Muscle of leg (tissue), 11 donors: ENCODE results near the gene SSU72. TPM values are rescaled to one million over a fixed set of nuclear protein-coding genes. Genes with fewer than 3 reads are reported as not detected.

Source experiments
- DNase-seq: peaks from one replicate; pipeline ENCODE4 v3.0.0; 2013
- H3K27ac ChIP-seq: one replicate; pipeline ENCODE4 v1.5.1; 2013; ENCODE audit warnings: mild to moderate bottlenecking, low read length, control low read depth
- H3K27me3 ChIP-seq: one replicate; pipeline ENCODE4 v1.6.1; 2013; ENCODE audit warnings: low read length; ENCODE audit not compliant: control insufficient read depth, insufficient read depth
- H3K36me3 ChIP-seq: one replicate; pipeline ENCODE4 v1.6.1; 2013; ENCODE audit warnings: low read length; ENCODE audit not compliant: control insufficient read depth, insufficient read depth
- H3K4me1 ChIP-seq: one replicate; pipeline ENCODE4 v1.6.1; 2013; ENCODE audit warnings: low read length; ENCODE audit not compliant: control insufficient read depth, insufficient read depth
- H3K4me3 ChIP-seq: one replicate; pipeline ENCODE4 v1.5.1; 2013; ENCODE audit warnings: low read length, control low read depth
- H3K9me3 ChIP-seq: replicated peaks from 2 replicates; pipeline ENCODE4 v1.6.1; 2013; ENCODE audit warnings: low read depth, low read length; ENCODE audit not compliant: control insufficient read depth
- WGBS: methylation state at CpG from one replicate; pipeline ENCODE4 v1.1.5; 2013; ENCODE audit warnings: missing lambda C conversion rate; ENCODE audit not compliant: insufficient coverage; 5-methylcytosine and 5-hydroxymethylcytosine counted together
- polyA plus RNA-seq, 8 donors: library from polyadenylated mRNA; unstranded; fragments of 120-200 nt; gene quantifications; one replicate each; pipeline versions ENCODE4 v1.2.1 to v1.2.3, GENCODE V29; 2013; ENCODE audit warnings: inconsistent platforms in 1 of 8, low replicate concordance in 1 of 8; ENCODE audit not compliant: insufficient read length in 8 of 8, insufficient read depth in 1 of 8
- total RNA-seq: library from RNA; stranded (reverse); fragments of 120-200 nt; gene quantifications from one replicate; pipeline ENCODE4 v1.2.4, GENCODE V29; 2013

The SSU72 gene
- total and polyA plus RNA-seq, 9 donors: 38.0 to 106 (median 92.1) TPM

DNA sequence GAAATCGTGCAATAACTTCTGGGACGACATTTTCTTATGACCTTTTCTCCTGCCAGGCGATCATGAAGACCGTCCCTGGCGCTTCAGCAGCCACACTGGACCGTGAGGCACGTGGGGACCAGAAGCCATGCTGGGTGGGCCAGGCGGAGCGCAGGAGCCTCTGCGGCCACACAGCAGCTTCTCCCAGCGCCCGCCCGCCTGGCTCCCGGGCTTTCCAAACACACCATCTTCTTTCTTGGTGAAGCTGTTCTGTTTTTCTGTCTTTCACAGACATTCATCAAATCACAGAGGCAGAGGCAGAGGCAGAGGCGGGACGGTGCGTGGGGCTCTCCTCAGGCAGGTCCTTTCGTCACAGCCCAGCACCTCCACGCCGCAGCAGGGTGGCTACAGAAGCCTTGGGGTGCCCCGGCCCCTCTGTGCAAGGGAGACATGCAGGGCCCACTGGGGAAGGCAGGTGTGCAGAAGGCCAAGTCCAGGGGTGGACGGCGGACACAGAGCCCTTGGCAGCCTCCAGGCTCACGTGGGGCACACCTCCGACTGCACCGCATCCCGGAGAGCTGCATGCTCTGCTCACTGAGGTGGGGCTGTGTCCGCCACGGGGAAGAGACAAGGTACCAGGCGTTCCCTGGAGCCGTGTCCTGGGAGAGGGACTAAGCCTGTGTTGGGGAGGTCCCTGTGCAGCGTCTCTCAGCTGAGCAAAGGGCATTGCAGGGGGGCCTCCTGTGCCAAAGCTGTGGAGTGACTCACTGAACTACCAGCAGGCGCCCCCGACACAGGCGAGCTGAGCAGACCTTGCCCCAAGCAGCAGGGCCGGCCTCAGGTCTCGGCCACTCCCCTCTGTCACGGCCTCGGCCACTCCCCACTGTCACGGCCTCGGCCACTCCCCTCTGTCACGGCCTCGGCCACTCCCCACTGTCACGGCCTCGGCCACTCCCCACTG lies 31.6 kb downstream of the SSU72 start:
- DNase-seq: no peak
- Histone ChIP-seq H3K36me3 (peaks cover 29% of the 10 kb centered on the region), H3K4me1 (peaks cover 17% of the 10 kb centered on the region), H3K27ac (no peak overlapping the region), H3K9me3 (no peaks in the 10 kb centered on the region), H3K4me3 (no peak overlapping the region), H3K27me3 (no peaks in the 10 kb centered on the region)
- WGBS: 82% methylated on average over 41 of the region's 45 CpGs

DNA sequence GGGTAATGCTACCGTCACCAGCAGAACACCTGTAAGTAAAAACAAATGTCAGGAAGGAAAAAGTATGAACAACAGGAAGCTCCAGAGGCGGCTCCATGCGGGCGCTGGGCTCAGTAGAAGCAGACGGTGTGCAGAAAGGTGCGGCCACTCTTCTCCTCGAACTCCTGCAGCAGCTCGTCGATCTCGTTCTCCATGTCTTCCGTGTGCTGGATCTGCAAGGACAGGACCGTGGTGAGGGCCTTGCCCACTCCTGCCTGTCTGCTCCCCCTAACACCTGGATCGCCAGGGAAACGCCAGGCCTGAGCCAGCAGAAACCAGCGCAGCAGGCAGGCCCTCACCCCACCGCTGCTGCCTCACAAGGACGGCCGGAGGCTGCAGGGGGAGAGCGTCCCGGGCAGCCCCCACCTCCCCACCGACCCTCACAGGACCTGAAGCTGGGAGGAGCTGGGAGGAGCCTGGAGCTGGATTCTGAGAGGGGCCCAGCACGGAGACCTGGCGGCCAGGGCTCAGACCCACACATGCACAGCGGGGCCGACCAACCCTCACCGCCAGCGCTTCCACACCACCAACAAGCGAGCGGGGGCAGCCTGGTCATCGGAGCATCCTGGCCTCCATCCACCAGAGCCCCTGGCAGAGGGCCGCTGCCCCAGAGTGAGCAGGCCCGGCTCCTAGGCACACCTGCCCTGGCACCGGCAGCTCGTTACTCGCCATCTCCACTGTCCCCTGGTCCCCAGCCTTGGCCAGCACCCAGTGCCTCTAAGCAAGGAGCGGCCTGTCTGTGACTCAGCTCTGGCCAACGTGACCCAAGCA lies 32.5 kb downstream of the SSU72 start:
- H3K4me1 ChIP-seq: peaks cover 19% of the 10 kb centered on the region
- H3K4me3 ChIP-seq: no peak overlapping the region
- no peak for DNase-seq
- H3K9me3 ChIP-seq: no peaks in the 10 kb centered on the region
- no peak overlapping the region for H3K27ac ChIP-seq
- H3K27me3 ChIP-seq: no peaks in the 10 kb centered on the region
- WGBS: 69% methylated on average over 28 of the region's 37 CpGs
- peaks cover 36% of the 10 kb centered on the region for H3K36me3 ChIP-seq

DNA sequence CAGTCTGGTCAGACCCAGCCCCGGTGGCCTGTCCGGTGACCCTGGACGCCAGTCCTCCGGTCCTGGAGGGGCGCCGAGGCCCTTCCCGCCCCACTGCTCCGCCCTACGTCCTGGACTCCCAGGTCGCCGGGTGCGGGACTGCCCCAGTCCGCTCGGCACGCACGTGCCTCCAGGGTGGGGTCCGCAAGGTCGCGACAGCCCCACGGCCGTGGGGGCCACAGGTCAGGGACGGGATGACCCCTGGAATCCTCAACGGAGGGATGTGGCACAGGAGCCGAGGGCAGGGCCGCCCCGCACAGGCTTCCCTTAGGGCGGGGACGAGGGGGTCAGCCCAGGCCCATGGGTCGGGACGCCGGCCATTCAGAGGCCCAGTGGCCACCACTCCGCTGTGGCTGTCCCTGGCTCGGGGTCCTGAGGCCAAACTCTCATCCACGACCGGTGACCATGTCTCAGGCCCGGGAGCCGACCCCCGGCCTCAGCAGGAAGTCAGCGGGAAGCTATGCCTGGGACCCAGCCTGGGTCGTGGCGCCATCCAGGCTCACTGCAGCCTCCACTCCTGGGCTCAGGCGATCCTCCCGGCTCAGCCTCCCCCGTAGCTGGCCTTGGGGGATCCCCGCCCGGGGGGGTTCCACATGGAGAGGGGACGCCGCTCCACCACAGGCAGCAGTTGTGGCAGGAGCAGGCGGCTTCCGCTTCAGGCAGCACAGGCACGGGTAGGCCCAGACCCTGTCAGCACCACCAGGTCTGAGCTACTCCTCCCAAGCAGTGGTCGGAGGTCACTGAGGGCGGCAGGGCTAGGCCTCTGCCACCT lies 33.6 kb downstream of the SSU72 start:
- H3K27me3 ChIP-seq: no peaks in the 10 kb centered on the region
- DNase-seq: no peak
- H3K9me3 ChIP-seq: no peaks in the 10 kb centered on the region
- H3K36me3 ChIP-seq: peaks cover 37% of the 10 kb centered on the region
- H3K4me1 ChIP-seq: peaks cover 28% of the 10 kb centered on the region
- WGBS: 47% methylated on average over 51 of the region's 53 CpGs
- no peak overlapping the region for H3K27ac ChIP-seq
- peak overlapping the region; percentile 18 for H3K4me3 ChIP-seq

DNA sequence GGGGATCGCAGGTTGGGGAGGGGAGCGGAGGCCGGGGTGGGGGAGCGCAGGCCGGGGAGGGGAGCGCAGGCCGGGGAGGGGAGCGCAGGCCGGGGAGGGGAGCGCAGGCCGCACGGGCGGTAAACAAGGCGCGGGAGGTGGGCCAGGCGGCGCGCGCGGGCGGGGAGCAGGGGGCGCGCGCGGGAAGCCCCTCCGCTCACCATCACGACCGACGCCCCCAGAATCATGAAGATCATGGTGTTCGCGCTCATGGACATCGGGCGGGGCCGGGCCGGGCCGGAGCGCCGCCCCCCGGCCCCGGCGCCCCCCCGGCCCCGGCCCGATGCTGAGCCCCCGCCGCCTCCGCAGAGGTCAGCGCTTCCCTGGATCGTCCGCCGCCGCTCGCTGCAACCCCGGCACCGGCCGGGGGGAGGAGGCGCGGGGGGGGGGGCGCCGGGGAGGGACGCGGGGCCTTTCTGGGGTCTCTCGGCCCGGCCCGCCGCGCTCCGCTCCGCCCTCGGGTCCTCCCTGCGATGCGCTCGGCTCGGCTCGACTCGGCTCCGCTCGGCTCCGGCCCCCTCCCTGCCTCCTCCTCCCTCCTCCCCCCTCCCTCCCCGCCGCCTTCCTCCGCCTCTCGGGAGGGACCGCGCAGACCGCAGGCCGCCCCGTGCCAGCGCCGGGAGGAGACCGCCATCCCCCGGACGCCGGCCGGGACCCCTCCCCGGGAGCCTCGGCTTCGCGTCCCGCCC lies 34.4 kb downstream of the SSU72 start, which contains the start of gene TMEM240:
Gene TMEM240, minus strand, starts transcription at position 535 of the 728 bp plus-strand sequence. Its CDS starts 278 bp downstream, at position 257.
- Histone ChIP-seq H3K36me3 (peaks cover 37% of the 10 kb centered on the region), H3K4me1 (peaks cover 29% of the 10 kb centered on the region), H3K27me3 (no peaks in the 10 kb centered on the region), H3K9me3 (no peaks in the 10 kb centered on the region), H3K4me3 (peak within 1 kb of the TSS; percentile 44), H3K27ac (no peak within 1 kb of the TSS)
- WGBS: 0% methylated on average over 49 of the region's 100 CpGs
- DNase-seq: peak; percentile 91

DNA sequence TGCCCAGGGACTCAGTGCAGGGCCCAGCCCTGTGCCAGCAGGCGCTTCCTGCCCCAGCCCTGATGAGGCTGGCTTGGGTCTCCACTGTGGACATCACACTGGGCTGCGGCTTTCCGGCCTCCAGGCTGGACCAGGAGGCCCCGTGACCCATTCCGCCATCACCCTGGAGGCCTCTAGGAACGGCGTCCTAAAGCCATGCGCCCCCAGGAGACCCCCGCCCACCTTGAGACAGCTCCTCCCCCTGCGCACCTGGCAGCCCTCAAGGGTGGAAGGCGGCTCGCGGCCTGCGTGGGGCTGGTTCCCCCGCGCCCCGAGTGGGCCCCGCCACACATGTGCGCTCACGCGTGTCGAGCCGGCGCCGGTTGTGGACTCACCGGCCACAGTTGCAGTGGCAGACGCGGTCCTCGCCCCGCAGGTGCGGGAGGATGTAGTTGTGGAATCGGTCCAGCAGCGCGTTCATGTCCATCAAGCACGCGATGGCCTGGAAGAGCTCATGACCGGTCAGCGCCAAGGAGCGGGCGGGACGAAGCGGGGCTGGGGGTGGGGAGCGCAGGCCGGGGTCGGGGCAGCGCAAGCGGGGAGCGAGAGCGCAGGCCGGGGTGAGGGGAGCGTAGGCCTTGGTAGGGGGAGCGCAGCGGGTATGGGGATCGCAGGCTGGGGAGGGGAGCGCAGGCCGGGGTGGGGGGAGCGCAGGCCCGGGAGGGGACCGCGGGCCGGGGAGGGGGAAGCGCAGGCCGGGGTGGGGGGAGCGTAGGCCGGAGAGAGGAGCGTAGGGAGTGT lies 35.2 kb downstream of the SSU72 start:
- Histone ChIP-seq H3K27me3 (no peaks in the 10 kb centered on the region), H3K4me3 (peak overlapping the region; percentile 44), H3K9me3 (no peaks in the 10 kb centered on the region), H3K4me1 (peaks cover 29% of the 10 kb centered on the region), H3K27ac (no peak overlapping the region), H3K36me3 (peaks cover 37% of the 10 kb centered on the region)
- peak; percentile 70 for DNase-seq
- WGBS: 7% methylated on average over 45 of the region's 66 CpGs

DNA sequence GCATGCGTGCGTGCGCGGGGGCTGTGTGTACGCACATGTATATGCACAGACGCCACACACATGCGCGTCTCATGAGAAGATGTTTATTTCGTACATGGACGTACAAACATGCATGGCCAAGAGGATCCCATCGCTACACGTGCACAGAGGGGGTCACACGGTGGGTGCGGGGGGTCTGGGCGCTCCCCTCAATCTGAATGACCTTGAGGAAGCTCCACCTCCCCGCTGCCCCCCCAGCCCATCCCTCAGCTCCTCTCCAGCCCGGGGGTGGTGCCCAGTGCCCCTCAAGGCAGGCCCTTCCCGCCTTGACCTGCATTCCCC lies 35.7 kb downstream of the SSU72 start:
- WGBS: 62% methylated on average over 18 of the region's 18 CpGs
- peaks cover 29% of the 10 kb centered on the region for H3K4me1 ChIP-seq
- no peak overlapping the region for H3K27ac ChIP-seq
- H3K27me3 ChIP-seq: no peaks in the 10 kb centered on the region
- H3K36me3 ChIP-seq: peaks cover 37% of the 10 kb centered on the region
- peak overlapping the region; percentile 44 for H3K4me3 ChIP-seq
- DNase-seq: no peak
- no peaks in the 10 kb centered on the region for H3K9me3 ChIP-seq

DNA sequence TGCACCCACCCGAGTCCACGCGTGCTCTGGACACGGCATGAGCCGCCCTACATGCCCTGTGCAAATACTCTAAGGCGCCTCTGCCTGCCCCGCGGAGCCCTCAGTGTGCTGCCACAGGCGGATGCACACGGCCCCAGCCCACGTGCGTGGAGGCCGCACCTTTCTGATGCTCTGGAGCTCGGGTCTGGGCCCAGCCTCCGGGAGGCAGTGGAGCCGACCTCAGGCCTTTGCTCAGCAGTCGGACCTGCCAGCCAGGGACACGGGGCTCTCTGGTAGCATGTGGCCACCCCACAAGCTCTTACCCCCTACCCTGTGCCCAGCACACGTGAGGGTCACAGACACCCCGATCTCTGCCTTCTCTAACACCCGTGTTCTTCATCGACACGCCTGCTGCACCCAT lies 36.3 kb downstream of the SSU72 start:
- no peak for DNase-seq
- 84% methylated on average over 23 of the region's 23 CpGs for WGBS
- H3K36me3 ChIP-seq: peaks cover 36% of the 10 kb centered on the region
- H3K9me3 ChIP-seq: no peaks in the 10 kb centered on the region
- no peak overlapping the region for H3K27ac ChIP-seq
- H3K4me3 ChIP-seq: no peak overlapping the region
- peaks cover 29% of the 10 kb centered on the region for H3K4me1 ChIP-seq
- no peaks in the 10 kb centered on the region for H3K27me3 ChIP-seq

DNA sequence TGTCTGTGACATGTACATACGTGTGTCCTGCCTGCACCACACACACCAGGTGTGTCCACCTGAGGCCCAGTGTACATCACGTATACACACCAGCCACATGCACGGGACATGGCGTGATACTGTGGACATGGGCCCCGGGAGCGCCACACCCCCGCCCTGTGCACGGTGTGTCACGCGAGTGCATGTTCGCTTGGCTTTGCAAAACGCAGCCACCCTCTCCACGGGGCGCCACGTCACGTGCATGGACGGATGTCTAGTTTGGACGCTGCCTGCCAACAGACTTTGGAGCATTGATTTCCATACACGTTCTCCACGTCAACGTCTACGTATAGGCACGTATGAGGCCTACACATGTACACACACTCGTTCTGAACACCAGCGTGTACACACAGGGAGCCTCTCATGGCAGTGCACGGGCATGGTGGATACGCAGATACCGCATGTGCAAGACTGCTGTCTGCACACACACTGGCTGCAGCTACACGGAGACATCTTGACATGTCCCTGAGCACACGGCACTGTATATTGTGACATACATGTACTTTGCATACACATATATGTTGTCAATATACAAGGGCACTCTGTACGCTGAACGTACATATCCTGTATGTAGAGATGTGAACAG lies 36.9 kb downstream of the SSU72 start:
- no peaks in the 10 kb centered on the region for H3K9me3 ChIP-seq
- DNase-seq: no peak
- H3K36me3 ChIP-seq: peaks cover 32% of the 10 kb centered on the region
- no peak overlapping the region for H3K27ac ChIP-seq
- H3K4me3 ChIP-seq: no peak overlapping the region
- peaks cover 32% of the 10 kb centered on the region for H3K4me1 ChIP-seq
- WGBS: 92% methylated on average over 26 of the region's 32 CpGs
- H3K27me3 ChIP-seq: no peaks in the 10 kb centered on the region
